ENCODE results near the gene CADM2.
"Not testable (repeated sequence)": the region's sequence is repeated elsewhere in the genome, so short reads cannot be mapped to it uniquely, and the experiment has no call there.

Gene CADM2

DNA sequence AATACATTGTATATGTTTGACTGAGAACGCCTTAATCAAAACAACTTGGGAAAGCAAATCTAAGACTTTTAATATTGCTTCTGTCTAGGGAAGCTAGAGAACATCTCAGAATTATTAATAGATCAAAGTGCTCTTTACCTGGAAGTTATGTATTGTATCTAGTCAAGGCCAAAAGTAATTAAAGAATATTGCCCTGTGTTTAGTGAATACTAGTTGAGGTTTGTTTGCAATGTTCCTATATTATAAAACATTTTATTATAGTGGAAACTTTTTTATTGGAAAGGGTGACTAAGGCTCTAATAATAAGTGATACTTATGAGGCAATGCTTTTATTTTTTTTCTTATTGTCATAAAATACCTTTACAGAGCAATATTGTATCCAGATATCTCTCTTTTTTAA, 118.2 kb downstream of the CADM2 start:
- no peak for DNase-seq (ENCODE audit: low read depth)

DNA sequence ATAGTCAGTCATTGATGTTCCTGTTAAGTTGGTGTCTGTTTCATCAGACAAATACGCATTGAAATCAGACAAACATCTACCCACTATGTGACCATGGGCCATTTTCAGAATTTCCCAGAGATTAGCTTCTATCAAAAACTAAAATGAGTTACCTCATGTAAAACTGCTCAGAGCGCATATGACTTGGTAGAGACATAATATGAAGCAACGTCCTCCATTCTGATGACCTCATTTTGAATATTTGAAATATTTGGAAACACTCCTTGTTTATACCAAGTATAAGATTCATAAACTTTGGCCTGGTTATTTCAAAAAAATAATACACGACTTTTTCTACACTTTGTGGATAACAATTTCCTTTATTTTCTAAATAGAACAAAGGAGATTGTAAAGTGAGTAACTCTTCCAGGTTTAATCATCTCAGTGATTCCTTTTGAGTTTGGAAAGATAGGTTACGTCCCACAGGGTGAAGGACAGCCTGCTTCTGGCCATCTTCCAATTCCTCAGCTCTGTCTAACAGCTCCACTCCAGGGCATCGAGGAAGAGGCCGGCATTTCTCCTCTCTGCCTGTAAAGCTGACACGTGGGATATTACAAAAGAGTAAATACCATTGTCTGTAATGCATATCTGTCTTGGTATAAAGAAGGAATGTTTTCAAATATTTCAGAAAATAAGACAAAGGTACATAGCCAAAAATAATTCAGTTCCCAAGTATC, 122.6 kb downstream of the CADM2 start:
- DNase-seq (ENCODE audit: low read depth): no peak

DNA sequence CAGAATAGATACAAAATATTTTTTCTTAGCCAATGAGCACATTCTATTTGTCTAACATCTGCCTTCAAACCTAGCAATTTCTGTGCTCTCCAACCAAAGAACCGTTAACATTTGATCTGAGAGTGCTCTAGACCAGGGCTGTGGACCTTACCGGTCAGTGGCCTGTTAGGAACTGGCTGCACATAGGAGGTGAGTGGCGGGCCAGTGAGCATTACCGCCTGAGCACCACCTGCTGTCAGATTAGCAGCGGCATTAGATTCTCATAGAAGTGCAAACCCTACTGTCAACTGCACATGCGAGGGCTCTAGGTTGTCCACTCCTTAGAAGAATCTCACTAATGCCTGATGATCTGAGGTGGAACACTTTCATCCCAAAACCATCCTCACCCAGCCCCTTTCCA, 131.7 kb downstream of the CADM2 start:
- DNase-seq (ENCODE audit: low read depth): no peak

DNA sequence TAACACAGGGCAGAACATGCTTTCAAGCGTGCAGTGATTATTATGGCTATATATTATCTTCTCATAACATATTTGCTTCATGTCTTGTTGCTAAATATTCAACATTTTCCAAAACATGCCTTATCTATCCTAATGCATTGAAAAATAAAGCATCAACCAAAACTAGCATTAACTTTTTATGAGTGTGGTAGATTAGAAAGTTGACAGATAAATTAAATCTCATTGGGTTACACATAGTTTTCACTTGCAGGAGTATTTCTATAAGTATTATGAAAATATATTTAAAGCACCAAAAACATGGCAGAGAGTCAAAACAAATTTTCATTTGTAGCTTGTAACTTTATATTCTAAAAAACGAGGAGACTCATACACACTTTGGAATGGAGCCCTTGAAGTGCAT, 141.5 kb downstream of the CADM2 start:
- no peak for DNase-seq (ENCODE audit: low read depth)

DNA sequence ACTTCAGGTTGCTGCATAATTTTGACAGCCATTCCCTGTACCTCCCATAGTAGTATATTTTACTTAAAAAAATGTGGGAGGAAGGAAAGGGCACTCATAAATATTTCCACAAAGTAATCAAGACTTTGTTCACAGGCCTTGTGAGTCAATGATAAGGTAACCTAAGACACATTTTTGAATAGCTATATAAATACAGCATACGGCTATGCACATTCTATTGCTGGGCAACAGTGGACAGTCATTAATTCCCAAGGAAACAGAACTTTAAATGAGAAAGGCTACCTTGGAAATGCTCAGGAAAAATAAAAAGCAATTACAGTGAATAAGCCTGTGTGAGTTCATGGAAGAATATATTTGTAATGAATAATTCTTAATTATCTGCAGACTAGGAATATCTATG, 144.0 kb downstream of the CADM2 start:
- DNase-seq (ENCODE audit: low read depth): no peak

DNA sequence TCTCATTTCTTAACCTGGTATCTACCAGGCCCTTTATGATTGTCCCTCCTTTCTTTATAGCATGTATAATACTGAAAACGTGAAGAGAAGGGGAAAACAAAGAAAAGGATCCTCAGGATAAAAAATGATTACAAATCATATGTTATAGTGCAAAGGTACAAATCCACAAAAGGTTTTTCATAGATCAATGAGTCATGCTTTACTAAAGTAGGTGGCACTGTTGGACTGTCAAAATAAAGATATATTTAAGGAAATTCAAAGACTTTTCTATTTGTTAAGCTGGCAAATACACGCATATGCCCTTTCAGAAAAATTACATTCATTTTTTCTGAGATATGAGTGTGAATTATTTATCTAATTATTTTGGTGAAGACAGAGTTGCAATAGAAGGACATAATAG, 151.6 kb downstream of the CADM2 start:
- DNase-seq (ENCODE audit: low read depth): no peak

DNA sequence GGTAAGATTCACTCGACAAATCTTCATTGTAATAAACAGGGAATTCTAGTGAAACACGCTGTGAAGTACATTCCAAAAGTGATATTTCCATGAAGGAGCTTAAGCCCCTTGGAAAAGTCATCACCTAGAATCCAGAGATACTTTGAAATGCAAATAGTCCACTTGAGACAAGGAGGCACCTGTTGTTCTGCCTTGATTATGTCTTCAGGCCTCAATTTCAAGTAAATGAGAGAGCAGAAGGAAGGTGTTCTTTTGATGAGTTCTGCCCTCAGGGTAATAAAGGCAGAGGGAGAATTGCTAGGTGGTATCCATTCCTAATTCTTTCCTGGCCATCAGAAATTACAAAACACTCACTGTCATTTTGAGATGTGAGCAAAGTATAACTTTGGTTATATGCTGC, 162.1 kb downstream of the CADM2 start:
- DNase-seq (ENCODE audit: low read depth): no peak

DNA sequence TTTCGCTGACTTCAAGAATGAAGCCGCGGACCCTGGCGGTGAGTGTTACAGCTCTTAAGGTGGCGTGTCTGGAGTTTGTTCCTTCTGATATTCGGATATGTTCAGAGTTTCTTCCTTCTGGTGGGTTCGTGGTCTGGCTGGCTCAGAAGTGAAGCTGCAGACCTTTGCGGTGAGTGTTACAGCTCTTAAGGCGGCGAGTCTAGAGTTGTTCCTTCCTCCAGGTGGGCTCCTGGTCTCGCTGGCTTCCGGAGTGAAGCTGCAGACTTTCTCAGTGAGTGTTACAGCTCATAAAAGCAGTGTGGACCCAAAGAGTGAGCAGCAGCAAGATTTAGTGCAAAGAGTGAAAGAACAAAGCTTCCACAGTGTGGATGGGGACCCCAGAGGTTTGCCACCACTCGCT, 174.1 kb downstream of the CADM2 start:
- DNase-seq (ENCODE audit: low read depth): not testable (repeated sequence)

DNA sequence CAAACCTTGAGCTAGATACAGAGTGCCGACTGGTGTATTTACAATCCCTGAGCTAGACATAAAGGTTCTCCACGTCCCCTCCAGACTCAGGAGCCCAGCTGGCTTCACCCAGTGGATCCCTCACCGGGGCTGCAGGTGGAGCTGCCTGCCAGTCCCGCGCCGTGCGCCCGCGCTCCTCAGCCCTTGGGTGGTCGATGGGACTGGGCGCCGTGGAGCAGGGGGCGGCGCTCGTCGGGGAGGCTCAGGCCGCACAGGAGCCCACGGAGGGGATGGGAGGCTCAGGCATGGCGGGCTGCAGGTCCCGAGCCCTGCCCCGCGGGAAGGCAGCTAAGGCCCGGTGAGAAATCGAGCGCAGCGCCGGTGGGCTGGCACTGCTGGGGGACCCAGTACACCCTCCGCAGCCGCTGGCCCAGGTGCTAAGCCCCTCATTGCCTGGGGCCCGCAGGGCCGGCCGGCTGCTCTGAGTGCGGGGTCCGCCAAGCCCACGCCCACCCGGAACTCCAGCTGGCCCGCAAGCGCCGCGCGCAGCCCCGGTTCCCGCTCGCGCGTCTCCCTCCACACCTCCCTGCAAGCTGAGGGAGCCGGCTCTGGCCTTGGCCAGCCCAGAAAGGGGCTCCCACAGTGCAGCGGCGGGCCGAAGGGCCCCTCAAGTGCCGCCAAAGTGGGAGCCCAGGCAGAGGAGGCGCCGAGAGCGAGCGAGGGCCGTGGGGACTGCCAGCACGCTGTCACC, 175.1 kb downstream of the CADM2 start:
- DNase-seq (ENCODE audit: low read depth): not testable (repeated sequence)

DNA sequence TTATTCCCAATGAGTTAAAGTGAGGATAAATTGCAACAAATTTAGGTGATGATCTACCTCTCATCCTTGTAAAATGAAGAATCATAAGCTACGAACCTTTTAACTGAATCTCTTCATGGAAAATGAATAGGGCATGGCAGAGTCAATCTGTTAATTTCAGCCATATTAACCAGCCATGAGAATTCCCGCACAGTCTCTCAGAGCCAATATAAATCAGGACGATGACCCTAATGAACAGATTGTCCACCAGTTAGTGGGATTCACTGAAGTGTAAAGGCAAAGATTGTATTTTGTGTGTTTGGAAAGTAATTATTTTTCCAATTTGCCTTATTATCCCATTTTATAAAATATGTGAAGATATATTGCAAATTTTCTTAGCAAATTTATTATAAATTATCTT, 183.8 kb downstream of the CADM2 start:
- no peak for DNase-seq (ENCODE audit: low read depth)

DNA sequence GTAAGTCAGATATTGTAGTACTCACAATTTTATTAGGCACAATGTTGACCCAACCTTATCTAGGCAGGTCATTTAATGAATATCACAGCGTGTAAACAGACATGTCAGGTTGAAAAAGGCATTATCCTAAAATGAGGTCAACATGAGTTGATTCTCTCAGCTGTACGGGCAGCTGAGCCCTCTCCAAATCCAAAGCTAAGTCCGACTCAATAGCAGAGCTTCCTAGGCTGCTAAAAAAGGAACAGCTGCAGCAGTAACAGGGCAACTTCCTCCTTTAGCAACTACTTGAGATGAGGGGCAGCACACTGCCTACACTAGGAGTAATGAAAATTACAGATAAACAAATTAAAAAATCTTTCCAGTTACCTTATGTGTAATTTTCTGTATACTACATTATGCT, 189.2 kb downstream of the CADM2 start:
- no peak for DNase-seq (ENCODE audit: low read depth)

DNA sequence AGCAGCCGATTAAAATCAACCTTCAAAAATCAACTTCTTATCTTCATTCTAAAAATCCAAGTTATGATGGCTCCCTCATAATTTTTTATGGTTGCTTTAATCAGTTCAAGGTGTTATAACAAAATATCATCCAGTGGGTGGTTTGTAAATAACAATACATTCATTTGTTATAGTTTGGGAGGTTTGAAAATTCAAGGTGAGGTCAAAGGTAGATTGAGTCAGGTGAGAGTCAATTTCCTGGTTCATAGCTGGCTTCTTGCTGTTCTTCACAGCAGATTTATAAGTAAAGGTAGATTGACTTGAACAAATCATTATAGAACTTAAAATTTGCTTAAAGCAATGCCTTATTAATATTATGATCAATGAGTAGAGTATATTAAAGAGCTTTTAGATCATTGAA, 192.8 kb downstream of the CADM2 start:
- no peak for DNase-seq (ENCODE audit: low read depth)

DNA sequence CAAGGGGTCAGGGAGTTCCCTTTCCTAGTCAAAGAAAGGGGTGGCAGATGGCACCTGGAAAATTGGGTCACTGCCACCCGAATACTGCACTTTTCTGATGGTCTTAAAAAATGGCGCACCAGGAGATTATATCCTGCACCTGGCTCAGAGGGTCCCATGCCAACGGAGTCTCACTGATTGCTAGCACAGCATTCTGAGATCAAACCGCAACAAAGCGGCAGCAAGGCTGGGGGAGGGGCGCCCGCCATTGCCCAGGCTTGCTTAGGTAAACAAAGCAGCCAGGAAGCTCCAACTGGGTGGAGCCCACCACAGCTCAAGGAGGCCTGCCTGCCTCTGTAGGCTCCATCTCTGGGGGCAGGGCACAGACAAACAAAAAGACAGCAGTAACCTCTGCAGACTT, 194.5 kb downstream of the CADM2 start:
- DNase-seq (ENCODE audit: low read depth): not testable (repeated sequence)

DNA sequence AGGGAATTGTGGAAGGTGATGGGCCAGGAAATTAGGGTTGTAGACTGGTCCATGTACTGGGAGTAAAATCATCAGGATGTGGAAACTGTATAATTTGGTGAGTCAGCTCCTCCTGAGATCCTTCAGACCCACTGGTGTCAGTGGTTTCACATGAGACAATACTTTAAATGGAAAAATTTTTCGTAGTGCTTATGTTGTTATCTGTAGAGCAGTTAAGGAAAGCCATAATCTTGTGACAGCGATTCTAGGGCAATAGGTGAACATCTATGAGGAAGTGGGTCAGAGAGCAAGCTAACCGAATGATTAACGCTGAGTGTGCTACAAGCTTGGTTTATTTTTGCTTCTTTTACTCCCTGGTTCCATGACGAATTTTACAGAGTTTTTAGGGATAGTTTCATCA, 200.6 kb downstream of the CADM2 start:
- no peak for DNase-seq (ENCODE audit: low read depth)

DNA sequence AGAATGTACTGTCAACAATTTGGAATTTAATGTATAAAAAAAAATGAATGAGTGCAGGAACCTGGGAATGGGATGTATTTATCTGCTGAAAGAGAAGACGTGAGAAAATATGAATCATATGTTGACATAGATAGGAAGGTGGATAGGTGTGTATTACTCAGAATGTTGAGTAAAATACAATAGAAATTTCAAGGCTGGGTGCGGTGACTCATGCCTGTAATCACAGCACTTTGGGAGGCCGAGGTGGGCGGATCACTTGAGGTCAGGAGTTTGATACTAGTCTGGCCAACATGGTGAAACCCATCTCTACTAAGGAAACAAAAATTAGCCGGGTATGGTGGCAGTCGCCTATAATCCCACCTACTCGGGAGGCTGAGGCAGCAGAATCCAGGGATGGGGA, 202.8 kb downstream of the CADM2 start:
- no peak for DNase-seq (ENCODE audit: low read depth)

DNA sequence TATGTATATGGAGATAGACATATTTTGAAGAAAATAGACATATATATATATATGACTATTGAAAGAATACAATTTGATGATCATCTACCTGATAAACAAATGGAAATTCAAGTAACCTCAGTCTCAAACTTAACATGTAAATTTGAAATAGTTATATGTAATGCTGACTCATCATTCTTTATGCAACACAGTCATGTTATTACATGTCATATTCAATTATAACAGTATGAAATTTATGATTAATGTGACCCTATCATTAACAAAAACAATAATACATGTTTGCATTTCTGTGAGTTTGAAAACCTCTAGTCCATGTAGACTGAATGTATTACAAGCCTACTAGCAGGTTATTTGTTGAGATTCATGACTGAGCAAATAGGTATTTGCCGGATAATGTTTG, 204.1 kb downstream of the CADM2 start:
- DNase-seq (ENCODE audit: low read depth): no peak

DNA sequence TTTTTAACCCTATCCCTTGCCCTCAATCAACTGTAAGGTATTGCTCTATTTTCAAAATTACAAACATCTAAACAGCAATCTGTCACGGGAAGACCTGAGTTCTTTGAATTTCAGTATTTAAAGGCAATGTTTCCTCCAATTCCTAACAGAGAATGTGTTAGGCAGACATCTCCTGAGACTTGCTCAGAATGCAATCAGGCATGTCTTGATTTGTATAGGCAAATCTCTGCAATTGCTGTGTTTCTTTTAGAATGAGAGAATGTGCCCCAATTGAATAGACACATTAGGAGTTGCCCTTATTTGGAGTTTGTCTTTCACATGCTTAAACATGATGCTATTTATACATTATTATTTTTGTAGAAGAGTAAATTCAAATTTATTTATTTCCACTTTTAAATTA, 205.6 kb downstream of the CADM2 start:
- DNase-seq (ENCODE audit: low read depth): no peak

DNA sequence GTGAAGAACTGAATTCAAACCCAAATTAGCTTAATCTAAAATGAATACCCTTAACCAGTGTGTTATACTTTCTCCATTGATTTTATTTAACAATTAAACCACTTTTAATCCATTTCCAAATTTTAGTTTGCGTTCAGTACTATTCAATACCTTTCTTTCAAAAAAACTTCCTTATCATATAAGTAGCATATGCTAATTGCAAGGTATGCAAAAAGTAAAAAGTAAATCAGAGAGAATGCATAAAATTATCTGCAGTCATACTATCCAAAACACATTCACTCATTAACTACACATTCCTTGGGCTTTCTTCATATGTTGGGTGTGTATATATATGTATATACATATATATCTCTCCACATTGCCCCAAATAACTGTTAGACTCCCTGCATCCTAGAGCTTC, 208.8 kb downstream of the CADM2 start:
- no peak for DNase-seq (ENCODE audit: low read depth)

DNA sequence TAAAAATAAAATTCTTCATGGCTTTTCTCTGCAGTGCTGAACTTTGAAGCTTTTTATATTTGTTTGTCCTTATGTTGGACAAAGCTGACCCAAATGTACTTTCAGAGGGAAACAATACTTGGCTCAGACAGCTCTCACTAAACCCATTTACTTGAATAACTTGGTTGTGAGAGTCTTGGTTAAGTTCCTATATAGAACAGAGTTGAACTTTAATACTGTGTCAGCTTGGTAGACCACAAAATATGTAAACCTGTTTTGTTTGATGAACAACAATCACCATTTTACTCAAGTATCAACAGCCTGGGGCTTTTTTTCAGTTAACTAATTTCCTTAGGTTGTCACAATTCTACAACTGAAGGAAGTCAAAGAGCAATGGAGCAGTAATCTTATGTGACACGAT, 211.9 kb downstream of the CADM2 start:
- no peak for DNase-seq (ENCODE audit: low read depth)

DNA sequence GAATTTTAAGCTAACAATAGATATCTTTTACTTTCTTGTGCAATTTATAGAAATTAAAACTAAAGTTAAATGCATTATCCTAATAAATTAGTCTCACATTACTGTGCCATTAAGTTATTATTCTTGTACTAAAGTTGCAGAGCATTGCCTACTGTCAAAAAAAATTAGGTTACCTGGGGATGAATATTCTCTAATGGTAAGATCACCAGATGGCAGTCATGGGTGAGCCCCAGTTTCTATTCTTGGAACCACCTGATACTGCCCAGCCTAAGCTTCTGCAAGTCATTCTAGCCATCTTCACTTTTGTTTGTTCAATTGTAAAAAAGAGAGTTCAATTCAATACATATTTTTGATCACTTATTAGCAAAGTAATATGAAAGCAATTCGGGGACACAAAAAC, 213.2 kb downstream of the CADM2 start:
- no peak for DNase-seq (ENCODE audit: low read depth)

DNA sequence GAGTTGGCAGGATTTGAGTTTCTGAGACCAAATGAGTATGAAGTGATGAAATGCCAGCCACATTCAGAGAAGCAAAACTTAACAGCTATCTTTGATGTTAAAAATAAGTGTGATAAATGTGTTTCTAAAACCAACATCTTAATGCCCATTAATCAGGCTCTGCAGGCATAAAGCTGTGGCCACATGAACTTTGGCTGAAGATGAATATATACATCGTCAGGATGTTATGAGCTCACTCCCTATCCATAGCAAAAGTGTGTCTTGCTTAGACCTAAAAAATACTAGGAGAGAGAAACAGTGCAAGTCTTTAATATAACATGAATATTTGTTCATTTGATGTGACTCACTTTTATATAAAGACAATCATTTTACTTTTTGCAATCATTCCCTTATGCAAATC, 218.0 kb downstream of the CADM2 start:
- DNase-seq (ENCODE audit: low read depth): no peak

DNA sequence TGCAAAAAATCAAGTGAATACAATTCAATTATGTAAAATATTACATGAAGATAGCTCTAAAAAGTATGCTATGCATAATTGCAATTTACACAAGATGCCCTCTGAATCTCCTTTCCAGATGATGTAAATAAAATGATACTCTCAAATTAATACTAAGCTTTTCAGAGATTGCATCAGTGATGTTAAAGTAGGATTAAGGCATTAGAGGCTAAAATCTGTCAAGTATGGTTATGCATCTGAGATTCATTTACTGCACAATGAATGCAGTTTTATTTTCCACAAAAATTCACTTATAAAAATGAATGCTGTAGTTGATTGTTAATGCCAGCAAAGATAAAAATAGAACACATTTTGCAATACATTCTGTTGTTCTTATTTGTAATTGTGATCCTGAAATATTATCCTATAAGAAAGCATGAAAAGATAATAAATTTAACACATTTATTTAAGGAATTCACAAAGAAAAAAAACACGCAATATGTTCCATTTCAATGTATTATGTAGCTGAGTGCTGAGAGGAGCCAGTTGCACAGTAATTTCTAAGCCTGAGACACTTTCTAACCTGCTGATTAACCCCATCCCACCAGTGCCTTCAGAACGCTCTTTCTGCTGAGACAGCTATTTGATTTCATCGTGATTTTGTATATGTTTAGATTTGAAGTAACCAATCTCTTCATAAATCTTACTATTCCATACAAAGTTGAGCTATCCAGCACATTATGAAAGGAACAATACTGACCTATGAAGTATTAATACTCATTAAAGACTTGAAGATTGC, 224.4 kb downstream of the CADM2 start:
- no peak for DNase-seq (ENCODE audit: low read depth)

DNA sequence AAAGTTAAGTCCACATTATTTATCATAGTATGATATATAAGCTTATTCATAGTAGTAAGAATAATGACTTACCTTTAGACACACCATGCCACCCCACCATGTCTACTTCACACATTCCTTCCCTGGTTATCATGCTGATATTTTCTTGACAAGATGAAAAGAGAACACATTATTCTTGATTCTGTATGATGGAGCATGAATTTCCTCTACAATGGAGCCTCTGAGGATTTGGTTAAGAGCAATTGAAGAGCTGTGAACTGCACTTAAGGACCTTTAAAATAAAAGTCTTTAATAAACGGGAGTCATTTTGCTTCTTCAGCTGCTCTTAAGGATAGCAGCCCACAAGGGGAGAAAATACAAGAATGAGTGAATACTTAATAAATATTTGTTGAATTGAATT, 226.7 kb downstream of the CADM2 start:
- no peak for DNase-seq (ENCODE audit: low read depth)
